Frontal cortex (tissue), 4 donors: Measurements from ENCODE around the gene C22orf15. TPM values are rescaled to one million over a fixed set of nuclear protein-coding genes. Genes with fewer than 3 reads are reported as not detected.

ENCODE experiments used
- DNase-seq, 2 donors: peaks; one replicate each; pipeline ENCODE4 v3.0.0; 2012; ENCODE audit warnings: low spot score in 2 of 2
- FAIRE-seq: peaks from 2 replicates; lab custom pipeline; 2012; peaks lifted over from hg19 to GRCh38; lab: Jason Lieb, UNC
- total RNA-seq: library from RNA; depleted of rRNA; stranded (reverse); fragments of >200 nt; gene quantifications from one replicate; pipeline ENCODE4 v1.2.3, GENCODE V29; 2014
- donor health status: control.
- donor health status: control.
- donor health status: control.

C22orf15 gene
- total RNA-seq, 1 donor from 2014 or later, result not detected

- DNase-seq (no peak), FAIRE-seq (no peak)
Measured at GRCh38 chr22:23812378-23812777, 49.6 kb downstream of the C22orf15 start.

Other genes starting within 250 kb of the C22orf15 start
- not detected for gene IGLL1, start 182.7 kb upstream of the C22orf15 start, total RNA-seq
- 0.82 TPM for gene DRICH1, start 130.7 kb upstream of the C22orf15 start, total RNA-seq
- not detected for gene RGL4, start 72.0 kb upstream of the C22orf15 start, total RNA-seq
- gene ZNF70, start 11.9 kb upstream of the C22orf15 start, total RNA-seq, result 3.7 TPM
- gene VPREB3, start 8.6 kb upstream of the C22orf15 start, total RNA-seq, result not detected
- 5.3 TPM for gene CHCHD10, start 5.0 kb downstream of the C22orf15 start, total RNA-seq
- 18.8 TPM for gene MMP11, start 9.9 kb downstream of the C22orf15 start, total RNA-seq
- gene SMARCB1, start 24.0 kb downstream of the C22orf15 start, total RNA-seq, result 25.7 TPM
- 0.82 TPM for gene DERL3, start 76.0 kb downstream of the C22orf15 start, total RNA-seq
- gene SLC2A11, start 94.9 kb downstream of the C22orf15 start, total RNA-seq, result 11.4 TPM
- 128 TPM for gene MIF, start 131.4 kb downstream of the C22orf15 start, total RNA-seq
- gene GSTT2B, start 198.2 kb downstream of the C22orf15 start, total RNA-seq, result 2.0 TPM
- 3.7 TPM for gene DDTL, start 203.9 kb downstream of the C22orf15 start, total RNA-seq
- gene DDT, start 211.5 kb downstream of the C22orf15 start, total RNA-seq, result 24.9 TPM
- gene GSTT2, start 217.1 kb downstream of the C22orf15 start, total RNA-seq, result 0.41 TPM
- gene GSTT4, start 242.5 kb downstream of the C22orf15 start, total RNA-seq, result not detected
- 30.2 TPM for gene CABIN1, start 248.3 kb downstream of the C22orf15 start, total RNA-seq